Hematopoietic multipotent progenitor cell treated with erythropoietin and hydrocortisone succinate and interleukin-3 and kit ligand, for 15 days (in vitro differentiated cells): ENCODE results near the gene ADGRB2.

ENCODE experiments used
- DNase-seq: peaks from one replicate; pipeline ENCODE4 v3.0.0-alpha.2; 2015; ENCODE audit warnings: low spot score

ADGRB2 gene

DNA sequence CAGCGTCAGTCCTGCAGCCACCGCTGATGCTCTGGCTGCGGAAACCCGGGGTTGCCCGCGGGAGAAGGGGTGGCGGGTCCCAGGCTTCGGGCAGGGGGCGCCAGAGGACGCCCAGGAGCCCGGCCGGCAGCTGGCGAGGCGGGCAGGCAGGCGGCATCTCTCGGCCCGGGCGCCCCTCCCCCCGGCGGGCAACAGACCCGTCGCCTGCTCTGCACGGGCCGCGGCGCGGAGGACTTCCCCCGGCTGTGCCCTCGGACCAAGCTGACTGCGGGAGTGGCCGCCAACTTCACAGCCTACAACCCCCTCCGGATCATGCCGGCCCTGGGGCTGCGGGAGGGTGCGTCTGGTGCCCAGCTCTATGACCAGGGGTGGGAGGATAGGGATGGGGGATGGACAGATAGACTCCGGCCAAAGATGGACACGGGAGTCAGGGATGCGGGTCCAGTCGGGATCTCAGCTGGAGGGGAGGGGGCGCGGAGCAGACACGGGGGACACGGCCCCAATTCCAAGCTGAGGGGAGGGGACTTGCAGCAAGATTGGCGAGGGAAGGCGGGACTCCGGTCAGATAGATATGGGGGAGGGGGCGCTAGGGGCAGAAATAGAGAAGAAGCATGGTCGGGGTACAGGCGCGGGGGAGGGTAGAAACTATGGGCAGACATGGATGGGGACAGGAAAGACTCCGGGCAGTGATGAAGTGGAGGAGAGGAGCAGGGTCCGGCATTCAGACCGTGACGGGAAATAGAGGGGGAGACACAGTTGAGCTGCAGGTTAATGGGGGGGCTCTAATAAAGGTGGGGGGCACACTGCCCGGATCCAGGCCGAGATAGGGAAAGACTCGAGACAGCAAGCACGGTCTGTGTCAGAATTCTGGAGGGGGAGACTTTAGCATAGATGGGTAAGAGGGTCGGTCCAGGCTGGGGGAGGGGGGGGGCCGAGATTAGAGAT is 1.1 kb downstream of the ADGRB2 start:
- no peak for DNase-seq

DNA sequence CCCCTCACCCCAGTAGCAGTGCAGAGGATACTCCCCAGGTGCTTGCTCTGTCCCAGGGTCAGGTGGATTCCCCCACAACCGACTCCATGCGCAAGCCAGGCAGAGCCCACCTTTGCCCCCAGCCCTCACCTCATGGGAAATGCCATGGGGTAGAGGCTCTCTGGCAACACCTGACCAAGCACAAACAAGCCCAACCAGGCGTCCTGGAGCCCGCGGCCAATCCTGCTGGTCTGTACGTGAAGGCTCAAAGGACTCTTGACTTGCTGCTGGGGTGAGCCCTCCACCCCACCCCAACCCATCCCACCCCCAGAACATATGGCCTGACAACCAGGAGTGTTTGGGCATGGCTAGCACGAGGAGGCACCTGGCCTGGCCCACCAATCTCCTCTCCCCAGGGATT is 1.8 kb downstream of the ADGRB2 start:
- DNase-seq: no peak

DNA sequence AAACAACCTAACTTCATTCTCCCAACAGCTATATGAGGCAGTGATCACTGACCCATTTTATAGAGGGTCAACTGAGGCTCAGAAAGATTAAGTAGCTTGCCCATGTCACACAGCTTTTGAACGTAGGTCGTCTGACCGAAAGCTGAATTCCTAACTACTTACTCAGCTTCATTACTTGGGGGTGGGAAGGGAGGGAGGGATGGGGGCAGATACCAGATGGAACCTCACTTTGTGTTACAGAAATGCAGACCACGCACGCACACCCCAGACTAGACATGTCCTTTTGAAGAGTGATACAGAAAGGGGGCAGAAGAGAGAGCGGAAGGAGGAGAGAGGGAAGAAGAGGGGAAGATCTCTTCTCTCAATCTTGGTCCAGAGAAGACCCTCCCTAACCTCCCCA is 2.3 kb downstream of the ADGRB2 start:
- no peak for DNase-seq

DNA sequence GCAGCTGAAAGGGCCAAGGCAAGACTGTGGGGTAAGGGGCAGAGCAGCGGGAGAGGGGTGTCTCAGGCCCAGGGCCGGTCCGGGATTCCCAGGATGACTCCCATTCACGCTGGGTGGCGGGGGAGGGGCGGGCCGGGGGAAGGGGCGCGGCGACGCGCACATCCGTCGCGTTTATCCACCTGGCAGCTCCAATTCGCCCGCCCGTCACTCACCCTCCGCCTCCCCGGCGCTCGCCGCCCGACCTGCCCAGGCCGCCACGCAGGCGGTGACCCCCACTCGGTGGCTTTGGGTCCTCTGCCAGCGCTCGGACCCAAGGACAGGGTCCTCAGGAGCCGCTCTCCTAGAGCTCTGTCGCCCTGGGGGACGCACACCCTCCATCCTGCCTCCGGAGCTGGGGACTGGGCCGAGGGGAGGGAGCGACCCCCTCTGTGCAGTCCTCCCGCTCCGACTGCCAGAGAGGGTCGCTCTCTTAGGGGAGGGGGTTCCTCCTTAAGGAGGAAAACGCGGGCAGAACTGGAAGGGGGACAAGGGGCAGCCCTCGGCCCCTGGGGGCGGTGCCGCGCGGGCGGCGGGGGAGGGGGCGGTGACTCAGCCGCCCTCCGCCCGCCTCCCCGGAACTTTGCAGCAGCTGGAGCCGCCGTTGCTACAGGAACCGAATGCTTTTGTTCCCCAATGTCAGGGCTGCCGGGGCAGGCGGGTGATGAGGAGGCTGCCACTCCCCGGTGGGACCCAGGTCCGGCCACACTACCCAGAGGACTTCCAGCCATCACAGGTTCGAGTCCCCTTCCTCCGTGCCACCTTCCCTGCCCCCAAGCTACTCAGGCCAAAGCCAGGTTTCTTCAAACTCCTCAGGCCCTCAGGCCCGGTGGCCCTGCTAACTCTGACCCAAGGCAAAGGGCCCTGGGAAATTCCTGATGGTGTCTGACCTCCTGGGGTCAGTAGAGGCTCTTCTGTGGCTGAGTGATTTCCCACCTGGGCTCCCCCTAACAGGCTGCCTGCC is 3.4 kb downstream of the ADGRB2 start:
- DNase-seq: no peak

DNA sequence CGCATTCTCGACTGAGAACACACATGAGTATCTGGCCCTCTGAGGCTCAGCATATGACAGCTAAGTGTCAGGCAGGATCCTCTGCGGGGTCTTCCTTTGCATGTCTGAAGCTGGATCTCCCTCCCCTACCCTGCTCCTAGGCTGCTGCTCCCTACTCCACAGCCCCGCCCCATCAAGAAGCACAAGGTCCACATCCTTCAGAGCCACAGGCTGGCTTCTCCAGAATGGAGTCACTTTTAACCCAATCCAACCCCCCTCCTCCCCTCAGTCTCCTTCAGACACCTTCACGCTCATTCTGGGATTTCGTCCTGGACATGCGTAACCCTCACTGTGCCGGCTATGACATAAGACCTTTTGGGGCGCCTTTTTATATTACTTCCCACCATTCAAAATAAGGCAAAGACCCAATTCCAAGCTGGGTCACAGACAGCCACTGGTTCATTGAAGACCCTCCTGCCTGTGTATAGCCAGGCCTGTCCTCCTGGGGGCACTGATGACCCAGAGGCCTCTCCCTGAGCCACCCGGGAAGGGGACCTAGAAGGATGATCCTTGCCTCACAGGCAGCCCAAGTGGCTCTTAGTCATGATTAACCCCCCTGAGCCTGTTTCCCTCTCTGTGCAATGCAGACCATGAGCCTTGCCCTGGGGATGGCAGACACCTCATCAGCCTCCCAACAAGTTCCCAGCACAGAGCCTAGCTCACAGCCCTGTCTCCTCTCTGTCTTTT is 4.7 kb downstream of the ADGRB2 start:
- no peak for DNase-seq

DNA sequence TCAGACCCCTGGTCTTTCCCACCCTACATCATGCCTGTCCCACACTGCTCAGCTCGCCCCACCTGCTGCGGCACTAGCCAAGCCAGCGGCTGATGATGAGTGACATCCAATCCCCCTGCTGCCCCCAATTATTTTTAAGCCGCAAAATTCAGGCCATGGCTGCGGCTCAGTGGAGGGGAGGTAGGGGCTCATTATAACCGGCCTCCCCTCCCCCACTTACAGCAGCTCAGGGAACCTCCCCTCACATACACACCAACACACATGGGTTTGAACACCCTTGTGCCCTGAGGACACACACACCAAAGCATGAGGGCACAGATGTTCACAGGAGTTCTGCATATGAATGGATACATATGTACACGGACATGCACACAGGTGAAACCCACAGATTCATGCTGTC is 5.3 kb downstream of the ADGRB2 start:
- no peak for DNase-seq

DNA sequence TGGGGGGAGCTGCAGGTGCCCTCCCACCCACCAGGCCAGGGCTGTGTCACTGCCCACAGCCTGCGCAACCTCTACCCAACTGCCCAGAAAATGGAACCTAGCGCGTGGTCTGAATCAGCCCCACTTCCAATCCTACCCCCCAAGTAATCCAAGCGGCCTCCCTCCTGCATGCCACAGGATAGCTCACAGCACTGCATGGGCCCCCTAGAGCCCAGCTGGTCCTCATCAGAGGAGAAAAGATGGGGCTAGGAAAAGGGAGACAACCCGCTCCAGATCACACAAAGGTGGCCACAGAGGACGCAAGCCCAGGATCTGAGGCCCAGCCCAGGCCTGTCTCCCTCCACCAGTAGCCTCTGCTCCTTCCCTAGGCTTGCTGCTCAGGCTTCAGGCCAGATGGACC is 6.2 kb downstream of the ADGRB2 start:
- DNase-seq: no peak

DNA sequence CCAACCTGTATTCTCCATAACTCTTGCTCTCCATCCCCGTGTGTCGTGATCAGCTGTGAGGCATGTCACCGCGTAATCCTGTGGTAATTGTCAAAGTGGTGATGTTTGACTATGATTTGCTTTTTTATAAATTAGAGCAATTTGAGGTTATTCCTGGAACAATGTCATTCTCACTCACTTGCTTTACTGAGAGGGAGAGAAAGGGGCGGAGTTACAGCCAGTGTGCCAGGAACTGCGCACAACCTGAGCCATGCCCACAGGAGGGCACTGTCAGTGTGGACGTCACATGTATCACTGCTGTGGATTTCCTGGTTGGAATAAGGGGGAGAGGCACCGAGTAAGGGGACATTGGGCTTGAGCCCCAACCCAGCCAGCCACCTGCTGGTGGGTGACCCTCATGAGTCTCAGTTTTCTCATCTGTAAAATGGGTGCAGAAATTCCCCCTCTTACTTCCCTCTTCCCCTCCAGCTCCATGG is 6.9 kb downstream of the ADGRB2 start:
- no peak for DNase-seq

DNA sequence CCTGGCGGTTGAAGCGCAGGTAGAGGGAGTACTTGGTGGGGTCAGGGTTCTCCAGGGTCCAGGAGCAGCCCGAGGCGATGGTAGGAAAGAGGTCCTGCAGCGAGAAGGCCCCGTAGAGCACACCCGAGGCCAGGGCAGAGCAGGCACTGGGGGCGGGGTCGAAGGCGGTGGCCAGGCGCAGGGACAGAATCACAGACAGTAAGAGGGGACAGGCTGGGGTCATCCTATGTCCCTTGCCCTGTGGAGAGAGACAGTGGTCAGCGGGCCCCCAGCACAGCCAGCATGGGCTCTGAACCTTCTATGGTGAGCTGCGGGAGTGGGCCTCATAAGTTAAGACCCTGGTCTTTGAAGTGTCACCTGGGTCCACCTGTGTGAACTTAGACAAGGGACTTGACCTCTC is 7.6 kb downstream of the ADGRB2 start:
- no peak for DNase-seq

DNA sequence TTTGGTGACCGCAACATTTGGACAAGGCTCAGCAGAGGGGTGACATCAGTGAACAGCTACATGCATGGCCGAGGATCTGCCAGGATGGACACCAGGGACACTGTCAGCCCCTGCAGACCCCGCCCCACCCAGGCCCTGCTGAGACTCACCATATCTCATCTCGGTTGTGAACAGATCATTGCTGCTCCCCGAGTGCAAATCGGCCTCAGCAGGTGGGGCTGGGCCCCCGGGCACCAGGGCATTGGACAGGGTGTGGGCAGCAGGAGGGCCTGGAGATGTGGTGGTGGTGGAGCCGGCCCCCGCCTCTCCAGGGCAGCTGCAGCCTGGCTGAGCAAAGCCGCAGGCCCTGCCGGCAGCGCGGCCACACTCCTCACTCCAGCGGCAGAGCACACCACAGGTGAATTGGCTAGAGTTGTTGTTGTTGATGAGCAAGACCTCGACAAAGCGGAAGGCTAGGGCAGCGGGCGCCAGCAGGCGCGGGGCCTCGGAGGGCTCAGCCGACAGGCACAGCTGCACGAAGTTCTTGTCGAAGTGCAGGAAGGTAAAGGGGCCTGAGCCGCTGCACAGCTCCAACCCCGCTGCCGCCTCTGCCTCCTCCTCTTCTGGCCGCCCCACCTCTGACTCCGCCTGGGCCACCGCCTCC is 8.2 kb downstream of the ADGRB2 start:
- DNase-seq: no peak

DNA sequence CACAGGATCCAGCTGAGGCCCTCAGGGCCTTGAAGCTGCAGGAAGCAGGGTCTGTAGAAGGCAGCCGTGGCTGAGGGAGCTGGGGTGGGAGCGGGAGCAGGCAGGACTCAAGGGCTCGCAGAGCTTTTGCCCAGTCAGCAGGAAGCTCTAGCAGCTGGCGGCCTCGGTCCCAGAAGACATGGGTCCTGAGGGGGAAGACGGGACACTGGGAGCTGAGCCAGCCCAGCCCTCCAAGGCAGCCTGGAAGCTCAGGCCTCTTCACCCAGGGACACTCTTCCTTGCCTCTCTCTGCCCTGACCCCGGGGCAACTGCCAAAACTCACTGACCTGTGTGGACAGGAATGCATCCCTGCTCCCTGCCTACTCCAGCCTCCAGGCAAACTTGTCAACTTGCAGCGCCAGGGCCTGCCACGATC is 8.9 kb downstream of the ADGRB2 start:
- DNase-seq: no peak

DNA sequence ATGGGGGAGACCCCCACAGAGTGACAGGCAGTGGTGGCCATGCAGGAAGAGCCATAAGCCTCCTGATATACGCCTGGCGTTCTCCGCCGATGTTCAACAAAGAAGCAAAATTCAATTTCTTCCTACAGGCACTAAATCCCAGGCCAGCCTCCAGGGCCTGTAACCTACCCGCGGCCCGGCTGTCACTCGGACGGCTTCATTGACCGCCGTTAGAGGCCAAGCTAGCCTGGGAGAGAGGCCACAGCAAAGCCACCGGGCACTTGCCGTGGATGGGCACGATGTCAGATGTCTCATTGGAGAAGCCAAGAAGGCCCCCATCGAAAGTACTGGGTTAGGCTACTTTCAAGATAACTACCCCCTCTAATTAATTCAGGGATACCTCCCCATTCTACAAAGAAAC is 9.7 kb downstream of the ADGRB2 start:
- no peak for DNase-seq

DNA sequence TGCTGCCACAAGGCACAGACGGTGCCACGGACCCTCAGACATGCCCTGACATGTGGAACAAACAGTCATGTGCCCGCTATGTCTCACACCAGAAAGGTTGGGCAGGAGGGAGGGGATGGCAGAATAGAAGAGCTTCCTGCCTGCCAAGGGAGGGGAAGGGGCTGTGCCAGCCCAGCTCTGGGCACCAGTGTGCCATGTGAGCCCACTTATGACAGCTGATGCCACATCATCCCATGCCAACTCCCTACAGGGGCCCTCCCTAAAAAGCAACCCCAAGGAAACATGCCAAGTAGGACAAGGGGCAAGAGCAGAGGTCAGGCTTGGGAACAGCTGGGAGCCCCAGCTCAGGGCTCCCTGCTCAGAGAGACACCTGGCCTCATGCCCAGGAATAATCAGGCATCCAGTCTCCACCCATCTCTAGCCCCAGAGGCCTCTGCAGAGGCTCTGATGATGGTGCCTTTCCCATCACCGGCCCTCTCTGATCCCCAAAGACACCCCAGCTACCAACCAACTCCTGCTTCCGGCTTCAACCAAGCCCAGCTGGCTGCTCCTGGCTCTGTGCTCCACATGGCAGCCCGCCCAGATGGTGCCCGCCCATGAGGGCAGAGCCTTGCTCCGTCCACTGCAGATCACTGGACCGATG is 10.3 kb downstream of the ADGRB2 start:
- no peak for DNase-seq

DNA sequence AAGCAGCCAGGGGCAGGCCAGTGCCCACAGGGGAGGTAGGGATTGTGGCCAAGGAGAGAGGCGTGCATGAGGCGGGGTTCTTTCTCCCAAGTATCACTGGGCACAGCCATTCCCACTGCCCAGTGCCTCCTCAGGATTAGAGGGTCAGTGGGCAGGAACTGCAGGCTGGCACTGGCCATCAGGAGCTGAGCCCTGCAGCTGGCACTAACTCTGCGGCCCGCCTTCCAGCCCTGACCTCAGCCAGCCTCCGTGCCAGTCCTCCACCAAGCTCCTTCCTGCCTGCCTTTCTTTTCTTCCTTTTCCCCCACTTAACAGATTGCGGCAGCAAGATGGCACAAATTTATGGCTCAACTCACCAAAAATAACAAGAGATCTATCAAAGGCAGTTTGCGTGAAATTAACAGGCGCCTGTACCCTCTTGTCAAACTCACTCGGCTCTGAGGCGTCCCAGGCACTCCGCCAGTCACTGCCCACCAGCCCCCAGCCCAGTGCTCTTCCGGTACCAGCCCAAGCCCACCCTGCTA is 11.1 kb downstream of the ADGRB2 start:
- no peak for DNase-seq

DNA sequence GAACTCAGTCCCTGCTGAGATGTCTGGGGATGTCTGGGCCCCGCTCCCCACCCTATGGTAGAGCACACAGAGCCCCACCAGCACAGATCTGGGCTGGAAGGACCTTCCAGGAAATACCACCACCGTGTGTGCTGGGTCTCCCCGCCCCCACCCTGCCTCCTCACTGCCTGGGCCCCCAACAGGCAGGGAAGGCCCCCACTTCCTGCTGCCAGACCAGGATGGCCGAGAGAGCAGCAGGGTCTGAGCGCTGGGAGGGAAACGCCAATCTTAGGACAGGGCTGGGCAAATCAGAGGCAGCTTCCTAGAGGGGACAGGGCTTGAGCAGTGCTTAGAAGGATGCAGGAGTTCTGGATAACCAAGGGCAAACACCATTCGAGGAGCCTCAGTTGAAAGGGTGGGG is 11.9 kb downstream of the ADGRB2 start:
- DNase-seq: no peak

DNA sequence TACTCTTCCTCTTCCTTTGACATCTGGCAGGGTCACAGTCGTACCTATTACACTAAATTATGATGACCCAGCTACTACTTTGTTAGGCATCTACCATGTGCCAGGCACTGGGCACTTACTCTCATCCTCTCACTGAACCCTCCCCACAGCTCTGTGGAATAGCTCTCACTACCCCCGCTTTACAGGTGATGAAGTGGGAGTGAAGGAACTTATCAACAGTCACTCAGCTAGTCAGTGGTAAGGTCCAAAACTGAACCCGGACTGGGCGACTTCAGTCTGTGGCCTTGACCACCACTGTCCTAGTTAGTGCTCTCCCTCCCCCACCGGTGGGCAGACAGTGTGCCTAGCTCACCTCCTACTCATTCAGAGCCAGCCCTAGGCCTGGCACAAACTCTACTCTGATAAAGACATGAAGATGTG is 12.3 kb downstream of the ADGRB2 start:
- no peak for DNase-seq

DNA sequence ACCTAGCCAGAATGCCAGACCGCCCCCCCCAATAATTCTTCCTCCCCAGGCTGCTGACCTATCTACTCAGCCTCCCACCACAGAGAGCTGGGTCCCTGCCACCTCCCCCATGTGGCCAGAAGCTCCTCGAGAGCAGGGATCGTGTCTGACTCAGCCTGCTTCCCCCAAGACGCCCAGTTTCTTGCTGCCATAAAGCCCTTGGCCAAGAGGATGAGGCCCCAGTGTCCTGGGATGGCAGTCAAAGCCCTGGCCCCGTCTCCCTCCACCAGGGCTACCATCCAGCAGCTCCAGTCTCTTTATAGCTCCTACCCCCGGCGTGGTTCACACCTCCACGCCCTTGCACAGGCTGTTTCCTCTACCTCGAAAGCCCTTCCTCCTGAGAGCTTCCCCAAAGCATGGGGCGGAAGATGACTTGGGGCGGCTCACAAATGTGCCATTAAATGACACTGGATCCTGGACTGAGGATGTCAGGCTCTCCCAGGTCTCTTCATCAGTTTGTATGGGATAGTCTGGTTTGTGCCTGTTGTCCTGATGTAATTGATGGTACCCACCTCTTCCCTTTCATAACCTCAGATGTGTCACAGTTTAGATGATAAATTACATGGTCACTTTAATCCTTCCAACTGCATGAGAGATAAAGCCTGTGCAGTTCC is 13.2 kb downstream of the ADGRB2 start:
- no peak for DNase-seq

DNA sequence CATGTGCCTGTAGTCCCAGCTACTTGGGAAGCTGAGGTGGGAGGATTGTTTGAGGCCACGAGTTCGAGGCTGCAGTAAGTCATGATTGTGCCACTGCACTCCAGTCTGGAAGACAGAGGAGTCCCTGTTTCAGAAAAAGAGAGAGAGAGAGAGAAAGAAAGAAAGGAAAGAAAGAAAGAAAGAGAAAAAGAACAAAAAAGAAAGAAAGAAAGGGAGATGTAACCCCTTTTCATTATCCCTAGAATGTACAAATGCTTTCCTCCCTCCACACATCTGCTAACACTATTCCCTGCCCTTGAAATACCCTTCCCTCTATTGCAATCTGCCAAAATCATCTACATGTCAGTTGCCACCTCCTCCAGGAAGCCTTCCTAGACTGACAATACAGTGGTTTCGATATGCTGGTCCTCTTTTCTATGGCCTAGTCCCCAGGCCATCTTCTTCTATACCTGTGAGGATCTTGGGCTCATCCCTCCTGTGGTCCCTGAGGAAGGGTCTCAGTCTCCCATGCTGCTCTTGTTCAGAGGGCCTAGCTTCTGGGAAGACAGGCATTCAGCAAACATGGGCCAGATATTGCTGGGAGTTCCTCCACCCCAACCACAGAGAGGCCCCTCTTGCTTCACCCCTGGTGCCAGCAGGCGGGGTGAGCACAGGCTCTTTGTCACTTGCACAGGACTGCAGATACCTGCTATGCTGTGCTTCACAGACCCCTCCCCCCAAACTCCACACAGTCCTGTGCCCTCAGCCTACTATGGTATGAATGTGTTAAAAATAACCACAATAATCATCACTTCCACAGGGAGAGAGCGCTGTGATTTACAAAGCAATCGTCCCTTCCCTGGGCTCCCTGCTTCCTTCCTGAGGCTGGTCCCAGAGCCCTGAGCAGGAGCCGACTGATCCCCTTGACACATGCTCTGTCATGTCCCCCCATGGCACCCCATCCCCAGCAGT is 14.1 kb downstream of the ADGRB2 start:
- DNase-seq: no peak

DNA sequence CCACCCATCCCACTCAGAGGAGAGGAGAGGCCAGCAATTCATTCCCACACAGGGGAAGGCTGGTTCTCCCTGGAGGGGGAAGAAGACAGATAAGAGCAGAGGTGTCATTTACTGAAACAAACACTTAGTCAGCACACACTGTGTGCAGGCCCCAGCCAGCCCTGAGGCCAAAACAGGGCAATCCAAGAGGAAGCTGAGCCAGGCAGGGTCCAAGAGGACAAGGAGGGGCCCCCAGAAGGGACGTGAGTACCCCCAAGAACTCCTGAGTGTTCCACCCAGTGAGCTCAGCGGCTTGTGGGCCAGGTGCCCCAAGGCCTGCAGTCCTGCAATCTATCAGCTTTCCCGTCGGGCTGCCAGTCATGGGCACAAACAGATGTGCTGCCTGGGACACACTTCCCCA is 15.8 kb downstream of the ADGRB2 start:
- no peak for DNase-seq
